ENCODE data around the gene ATP1B1. TPM values are rescaled to one million over a fixed set of nuclear protein-coding genes. Genes with fewer than 3 reads are reported as not detected.

Gene ATP1B1
- total and polyA plus RNA-seq, 2 of the 13 experiments (the other 11 are each of a cell fraction or from before 2014, with no cell fraction given) = 134 to 135 TPM

DNA sequence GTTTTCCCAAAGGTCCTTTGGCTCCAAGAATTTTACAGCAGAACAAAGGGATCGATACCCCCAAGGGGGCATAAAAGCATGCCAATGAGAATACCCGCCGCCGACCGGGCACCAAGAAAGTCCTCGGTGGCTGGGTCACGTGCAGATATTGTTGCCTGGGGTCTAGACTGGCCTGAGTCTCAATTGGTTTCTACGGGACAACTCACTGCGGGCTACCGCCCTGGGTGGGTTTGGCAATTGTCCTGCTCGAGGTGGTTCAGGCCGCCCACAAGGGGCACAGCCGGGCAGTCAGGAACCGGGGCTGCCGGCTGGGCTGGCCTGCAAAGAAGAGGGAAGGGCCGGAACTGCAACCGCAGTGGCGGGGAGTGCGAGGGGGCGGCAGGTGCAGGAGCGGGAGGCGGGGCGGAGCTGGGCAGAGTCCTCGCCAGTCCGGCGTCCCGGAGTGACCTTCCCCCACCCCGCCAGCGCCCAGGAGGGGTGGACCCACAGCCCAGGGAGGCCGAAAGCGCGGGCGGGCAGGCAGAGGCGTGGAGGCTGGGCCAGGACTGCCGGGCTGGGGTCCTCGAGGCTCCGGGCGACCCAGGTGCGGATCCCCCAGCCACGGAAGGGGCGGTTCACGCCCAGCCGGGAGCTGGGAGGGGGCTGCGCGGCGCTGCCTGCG, 926 bp upstream of the ATP1B1 start (continued):
- TF ChIP-seq, protein P1, sequence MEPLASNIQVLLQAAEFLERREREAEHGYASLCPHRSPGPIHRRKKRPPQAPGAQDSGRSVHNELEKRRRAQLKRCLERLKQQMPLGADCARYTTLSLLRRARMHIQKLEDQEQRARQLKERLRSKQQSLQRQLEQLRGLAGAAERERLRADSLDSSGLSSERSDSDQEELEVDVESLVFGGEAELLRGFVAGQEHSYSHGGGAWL (CRISPR knock-in tag; IDR thresholded peaks at IDR 0.05) = no peak
- peak; percentile 61 for TF ChIP-seq HNRNPLL (IDR thresholded peaks at IDR 0.05; ENCODE audit: low read depth, low read length, poor library complexity, severe bottlenecking)
- peak; percentile 8; the same call in 1 of the 2 replicates for TF ChIP-seq GABPA (IDR thresholded peaks at IDR 0.05; ENCODE audit: low read depth, low read length)
- peak; percentile 63 for TF ChIP-seq GABPA (CRISPR knock-in tag; IDR thresholded peaks at IDR 0.05; ENCODE audit: low read depth)
- peak; percentile 89 for TF ChIP-seq HDAC2 (CRISPR knock-in tag; IDR thresholded peaks at IDR 0.05)
- TF ChIP-seq, protein P2, sequence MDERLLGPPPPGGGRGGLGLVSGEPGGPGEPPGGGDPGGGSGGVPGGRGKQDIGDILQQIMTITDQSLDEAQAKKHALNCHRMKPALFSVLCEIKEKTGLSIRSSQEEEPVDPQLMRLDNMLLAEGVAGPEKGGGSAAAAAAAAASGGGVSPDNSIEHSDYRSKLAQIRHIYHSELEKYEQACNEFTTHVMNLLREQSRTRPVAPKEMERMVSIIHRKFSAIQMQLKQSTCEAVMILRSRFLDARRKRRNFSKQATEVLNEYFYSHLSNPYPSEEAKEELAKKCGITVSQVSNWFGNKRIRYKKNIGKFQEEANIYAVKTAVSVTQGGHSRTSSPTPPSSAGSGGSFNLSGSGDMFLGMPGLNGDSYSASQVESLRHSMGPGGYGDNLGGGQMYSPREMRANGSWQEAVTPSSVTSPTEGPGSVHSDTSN (CRISPR knock-in tag; IDR thresholded peaks at IDR 0.05) = no peak
- TF ChIP-seq ZNF878 (CRISPR knock-in tag; IDR thresholded peaks at IDR 0.05) = no peak; the same call in 1 of the 2 replicates
- TF ChIP-seq NFATC3 (CRISPR knock-in tag; IDR thresholded peaks at IDR 0.05) = no peak
- TF ChIP-seq TARDBP (CRISPR knock-in tag; IDR thresholded peaks at IDR 0.05) = peak; percentile 82
- no peak for TF ChIP-seq ZNF672 (CRISPR knock-in tag; IDR thresholded peaks at IDR 0.05)
- TF ChIP-seq, protein P3, sequence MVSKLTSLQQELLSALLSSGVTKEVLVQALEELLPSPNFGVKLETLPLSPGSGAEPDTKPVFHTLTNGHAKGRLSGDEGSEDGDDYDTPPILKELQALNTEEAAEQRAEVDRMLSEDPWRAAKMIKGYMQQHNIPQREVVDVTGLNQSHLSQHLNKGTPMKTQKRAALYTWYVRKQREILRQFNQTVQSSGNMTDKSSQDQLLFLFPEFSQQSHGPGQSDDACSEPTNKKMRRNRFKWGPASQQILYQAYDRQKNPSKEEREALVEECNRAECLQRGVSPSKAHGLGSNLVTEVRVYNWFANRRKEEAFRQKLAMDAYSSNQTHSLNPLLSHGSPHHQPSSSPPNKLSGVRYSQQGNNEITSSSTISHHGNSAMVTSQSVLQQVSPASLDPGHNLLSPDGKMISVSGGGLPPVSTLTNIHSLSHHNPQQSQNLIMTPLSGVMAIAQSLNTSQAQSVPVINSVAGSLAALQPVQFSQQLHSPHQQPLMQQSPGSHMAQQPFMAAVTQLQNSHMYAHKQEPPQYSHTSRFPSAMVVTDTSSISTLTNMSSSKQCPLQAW (CRISPR knock-in tag; IDR thresholded peaks at IDR 0.05) = peak; percentile 76
- TF ChIP-seq ZNF264 (CRISPR knock-in tag; IDR thresholded peaks at IDR 0.05) = peak; percentile 66; the same call in 1 of the 2 replicates
- TF ChIP-seq ZNF331 (CRISPR knock-in tag; IDR thresholded peaks at IDR 0.05) = peak; percentile 72
- TF ChIP-seq, protein P4, sequence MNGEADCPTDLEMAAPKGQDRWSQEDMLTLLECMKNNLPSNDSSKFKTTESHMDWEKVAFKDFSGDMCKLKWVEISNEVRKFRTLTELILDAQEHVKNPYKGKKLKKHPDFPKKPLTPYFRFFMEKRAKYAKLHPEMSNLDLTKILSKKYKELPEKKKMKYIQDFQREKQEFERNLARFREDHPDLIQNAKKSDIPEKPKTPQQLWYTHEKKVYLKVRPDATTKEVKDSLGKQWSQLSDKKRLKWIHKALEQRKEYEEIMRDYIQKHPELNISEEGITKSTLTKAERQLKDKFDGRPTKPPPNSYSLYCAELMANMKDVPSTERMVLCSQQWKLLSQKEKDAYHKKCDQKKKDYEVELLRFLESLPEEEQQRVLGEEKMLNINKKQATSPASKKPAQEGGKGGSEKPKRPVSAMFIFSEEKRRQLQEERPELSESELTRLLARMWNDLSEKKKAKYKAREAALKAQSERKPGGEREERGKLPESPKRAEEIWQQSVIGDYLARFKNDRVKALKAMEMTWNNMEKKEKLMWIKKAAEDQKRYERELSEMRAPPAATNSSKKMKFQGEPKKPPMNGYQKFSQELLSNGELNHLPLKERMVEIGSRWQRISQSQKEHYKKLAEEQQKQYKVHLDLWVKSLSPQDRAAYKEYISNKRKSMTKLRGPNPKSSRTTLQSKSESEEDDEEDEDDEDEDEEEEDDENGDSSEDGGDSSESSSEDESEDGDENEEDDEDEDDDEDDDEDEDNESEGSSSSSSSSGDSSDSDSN (CRISPR knock-in tag; IDR thresholded peaks at IDR 0.05) = peak; percentile 94
- TF ChIP-seq, protein P5, sequence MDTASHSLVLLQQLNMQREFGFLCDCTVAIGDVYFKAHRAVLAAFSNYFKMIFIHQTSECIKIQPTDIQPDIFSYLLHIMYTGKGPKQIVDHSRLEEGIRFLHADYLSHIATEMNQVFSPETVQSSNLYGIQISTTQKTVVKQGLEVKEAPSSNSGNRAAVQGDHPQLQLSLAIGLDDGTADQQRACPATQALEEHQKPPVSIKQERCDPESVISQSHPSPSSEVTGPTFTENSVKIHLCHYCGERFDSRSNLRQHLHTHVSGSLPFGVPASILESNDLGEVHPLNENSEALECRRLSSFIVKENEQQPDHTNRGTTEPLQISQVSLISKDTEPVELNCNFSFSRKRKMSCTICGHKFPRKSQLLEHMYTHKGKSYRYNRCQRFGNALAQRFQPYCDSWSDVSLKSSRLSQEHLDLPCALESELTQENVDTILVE (CRISPR knock-in tag; IDR thresholded peaks at IDR 0.05) = peak; percentile 83; the same call in 1 of the 2 replicates
- TF ChIP-seq PHF5A (CRISPR knock-in tag; IDR thresholded peaks at IDR 0.05; ENCODE audit: low read depth, unreplicated experiment) = peak; percentile 46
- TF ChIP-seq, protein P6, sequence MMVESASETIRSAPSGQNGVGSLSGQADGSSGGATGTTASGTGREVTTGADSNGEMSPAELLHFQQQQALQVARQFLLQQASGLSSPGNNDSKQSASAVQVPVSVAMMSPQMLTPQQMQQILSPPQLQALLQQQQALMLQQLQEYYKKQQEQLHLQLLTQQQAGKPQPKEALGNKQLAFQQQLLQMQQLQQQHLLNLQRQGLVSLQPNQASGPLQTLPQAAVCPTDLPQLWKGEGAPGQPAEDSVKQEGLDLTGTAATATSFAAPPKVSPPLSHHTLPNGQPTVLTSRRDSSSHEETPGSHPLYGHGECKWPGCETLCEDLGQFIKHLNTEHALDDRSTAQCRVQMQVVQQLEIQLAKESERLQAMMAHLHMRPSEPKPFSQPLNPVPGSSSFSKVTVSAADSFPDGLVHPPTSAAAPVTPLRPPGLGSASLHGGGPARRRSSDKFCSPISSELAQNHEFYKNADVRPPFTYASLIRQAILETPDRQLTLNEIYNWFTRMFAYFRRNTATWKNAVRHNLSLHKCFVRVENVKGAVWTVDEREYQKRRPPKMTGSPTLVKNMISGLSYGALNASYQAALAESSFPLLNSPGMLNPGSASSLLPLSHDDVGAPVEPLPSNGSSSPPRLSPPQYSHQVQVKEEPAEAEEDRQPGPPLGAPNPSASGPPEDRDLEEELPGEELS (CRISPR knock-in tag; IDR thresholded peaks at IDR 0.05) = peak; percentile 79
- TF ChIP-seq, protein P7, sequence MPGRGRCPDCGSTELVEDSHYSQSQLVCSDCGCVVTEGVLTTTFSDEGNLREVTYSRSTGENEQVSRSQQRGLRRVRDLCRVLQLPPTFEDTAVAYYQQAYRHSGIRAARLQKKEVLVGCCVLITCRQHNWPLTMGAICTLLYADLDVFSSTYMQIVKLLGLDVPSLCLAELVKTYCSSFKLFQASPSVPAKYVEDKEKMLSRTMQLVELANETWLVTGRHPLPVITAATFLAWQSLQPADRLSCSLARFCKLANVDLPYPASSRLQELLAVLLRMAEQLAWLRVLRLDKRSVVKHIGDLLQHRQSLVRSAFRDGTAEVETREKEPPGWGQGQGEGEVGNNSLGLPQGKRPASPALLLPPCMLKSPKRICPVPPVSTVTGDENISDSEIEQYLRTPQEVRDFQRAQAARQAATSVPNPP (CRISPR knock-in tag; IDR thresholded peaks at IDR 0.05) = peak; percentile 63; the same call in 1 of the 2 replicates
- peak; percentile 68; the same call in 1 of the 2 replicates for TF ChIP-seq ZC3H4 (CRISPR knock-in tag; IDR thresholded peaks at IDR 0.05; ENCODE audit: borderline replicate concordance)
